ENCODE data around the gene FAM135A. TPM values are rescaled to one million over a fixed set of nuclear protein-coding genes. Genes with fewer than 3 reads are reported as not detected.
"Not testable (repeated sequence)": the region's sequence is repeated elsewhere in the genome, so short reads cannot be mapped to it uniquely, and the experiment has no call there.

FAM135A gene
- total and polyA plus RNA-seq, 2 donors (not counting 1 experiment from before 2014, with no cell fraction given): 3.9 to 30.6 TPM

DNA sequence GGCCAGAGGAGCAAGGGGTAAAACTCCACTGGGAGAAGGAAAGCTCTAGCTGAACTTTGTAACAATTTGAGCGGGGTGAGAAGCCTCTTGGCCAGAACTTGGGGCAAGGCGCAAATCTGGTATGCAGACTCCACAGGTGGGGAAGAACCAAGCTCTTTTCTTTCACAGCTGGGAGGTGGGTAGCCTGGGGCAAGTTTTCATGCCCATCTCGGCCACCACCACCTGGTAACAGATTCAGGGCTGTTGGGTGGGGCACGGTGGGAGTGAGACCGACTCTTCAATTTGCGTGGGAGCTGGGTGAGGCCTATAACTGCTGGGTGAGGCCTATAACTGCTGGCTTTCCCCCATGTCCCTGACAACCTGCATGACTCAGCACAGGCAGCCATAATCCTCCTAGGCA is 190.9 kb downstream of the FAM135A start:
- Histone ChIP-seq H4K20me1 (ENCODE audit: control insufficient read depth, insufficient read depth, low read length, poor library complexity, severe bottlenecking) (no peaks in the 10 kb centered on the region), H3K4me2 (replicated peaks; ENCODE audit: low read depth, low read length, poor library complexity, severe bottlenecking) (no peak overlapping the region), H3K79me2 (ENCODE audit: control insufficient read depth, insufficient read depth, low read length) (no peaks in the 10 kb centered on the region), H3K36me3 (replicated peaks in 1 of 2; ENCODE audit: control extremely low read depth in 1 of 2, control insufficient read depth in 1 of 2, extremely low read depth in 1 of 2, insufficient read depth in 2 of 2, low read length in 1 of 2) (no peaks in the 10 kb centered on the region), H3K27ac (ENCODE audit: low read length in 2 of 2) (no peak overlapping the region), H3K9ac (ENCODE audit: low read length) (no peak overlapping the region), H3K4me1 (ENCODE audit: control insufficient read depth in 2 of 2, insufficient read depth in 2 of 2, low read length in 2 of 2) (no peaks in the 10 kb centered on the region), H3K27me3 (replicated peaks in 1 of 4; ENCODE audit: control extremely low read depth in 1 of 4, control insufficient read depth in 3 of 4, insufficient read depth in 4 of 4, low read length in 3 of 4) (peaks cover 0 to 6% (median 0%) of the 10 kb centered on the region in 4 experiments), H3K9me3 (ENCODE audit: control extremely low read depth in 1 of 3, control insufficient read depth in 2 of 3, insufficient read depth in 1 of 3, low read length in 2 of 3) (peaks cover 0 to 17% (median 4%) of the 10 kb centered on the region in 3 donors), H2AFZ (ENCODE audit: insufficient read depth, low read depth, low read length, poor library complexity, severe bottlenecking) (no peak overlapping the region), H3K4me3 (ENCODE audit: control extremely low read depth in 1 of 5, extremely low read depth in 1 of 5, insufficient read depth in 1 of 5, low read depth in 2 of 5, low read length in 4 of 5) (no peak overlapping the region)
- no peaks in the 10 kb centered on the region for H3K4me1 Mint-ChIP-seq
- peaks cover 11% of the 10 kb centered on the region for H3K27me3 Mint-ChIP-seq
- H3K27ac Mint-ChIP-seq: no peak overlapping the region
- ATAC-seq (ENCODE audit: low read depth) (no peak), DNase-seq (no peak)
- intact Hi-C loops (cut with micrococcal nuclease): no loop called here
- TF ChIP-seq EZH2 (IDR thresholded peaks at IDR 0.05; ENCODE audit: borderline replicate concordance, insufficient read depth, low read depth, low read length, poor library complexity, severe bottlenecking): no peak
- TF ChIP-seq, protein P1, sequence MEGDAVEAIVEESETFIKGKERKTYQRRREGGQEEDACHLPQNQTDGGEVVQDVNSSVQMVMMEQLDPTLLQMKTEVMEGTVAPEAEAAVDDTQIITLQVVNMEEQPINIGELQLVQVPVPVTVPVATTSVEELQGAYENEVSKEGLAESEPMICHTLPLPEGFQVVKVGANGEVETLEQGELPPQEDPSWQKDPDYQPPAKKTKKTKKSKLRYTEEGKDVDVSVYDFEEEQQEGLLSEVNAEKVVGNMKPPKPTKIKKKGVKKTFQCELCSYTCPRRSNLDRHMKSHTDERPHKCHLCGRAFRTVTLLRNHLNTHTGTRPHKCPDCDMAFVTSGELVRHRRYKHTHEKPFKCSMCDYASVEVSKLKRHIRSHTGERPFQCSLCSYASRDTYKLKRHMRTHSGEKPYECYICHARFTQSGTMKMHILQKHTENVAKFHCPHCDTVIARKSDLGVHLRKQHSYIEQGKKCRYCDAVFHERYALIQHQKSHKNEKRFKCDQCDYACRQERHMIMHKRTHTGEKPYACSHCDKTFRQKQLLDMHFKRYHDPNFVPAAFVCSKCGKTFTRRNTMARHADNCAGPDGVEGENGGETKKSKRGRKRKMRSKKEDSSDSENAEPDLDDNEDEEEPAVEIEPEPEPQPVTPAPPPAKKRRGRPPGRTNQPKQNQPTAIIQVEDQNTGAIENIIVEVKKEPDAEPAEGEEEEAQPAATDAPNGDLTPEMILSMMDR (IDR thresholded peaks at IDR 0.05): no peak
- H3K4me3 Mint-ChIP-seq: no peak overlapping the region
- ChIA-PET CTCF (no interaction called here), POLR2A (no interaction called here)
- H3K9me3 Mint-ChIP-seq (ENCODE audit: insufficient read depth): peaks cover 3% of the 10 kb centered on the region
- 98% methylated on average over 5 of the region's 6 CpGs for WGBS (ENCODE audit: insufficient coverage)

DNA sequence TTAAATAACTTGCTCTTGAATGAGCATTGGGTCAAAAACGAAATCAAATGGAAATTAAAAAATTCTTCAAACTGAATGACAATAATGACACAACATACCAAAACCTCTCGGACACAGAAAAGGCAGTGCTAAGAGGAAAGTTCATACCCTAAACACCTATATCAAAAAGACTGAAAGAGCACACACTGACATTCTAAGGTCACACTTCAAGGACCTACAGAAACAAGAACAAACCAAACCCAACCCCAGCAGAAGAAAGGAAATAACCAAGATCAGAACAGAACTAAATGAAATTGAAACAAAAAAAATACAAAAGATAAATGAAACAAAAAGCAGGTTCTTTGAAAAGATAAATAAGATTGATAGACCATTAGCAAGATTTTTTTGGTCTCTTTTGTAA is 194.1 kb downstream of the FAM135A start:
- CTCF ChIA-PET; H3K4me2 ChIP-seq (replicated peaks; ENCODE audit: low read depth, low read length, poor library complexity, severe bottlenecking); H3K4me1 Mint-ChIP-seq; DNase-seq; H3K4me3 ChIP-seq (ENCODE audit: control extremely low read depth in 1 of 5, extremely low read depth in 1 of 5, insufficient read depth in 1 of 5, low read depth in 2 of 5, low read length in 4 of 5); H3K27ac Mint-ChIP-seq; H3K9me3 Mint-ChIP-seq (ENCODE audit: insufficient read depth); H3K4me3 Mint-ChIP-seq; H4K20me1 ChIP-seq (ENCODE audit: control insufficient read depth, insufficient read depth, low read length, poor library complexity, severe bottlenecking); H3K79me2 ChIP-seq (ENCODE audit: control insufficient read depth, insufficient read depth, low read length); intact Hi-C loops (cut with micrococcal nuclease); H2AFZ ChIP-seq (ENCODE audit: insufficient read depth, low read depth, low read length, poor library complexity, severe bottlenecking); H3K4me1 ChIP-seq (ENCODE audit: control insufficient read depth in 2 of 2, insufficient read depth in 2 of 2, low read length in 2 of 2); H3K36me3 ChIP-seq (replicated peaks in 1 of 2; ENCODE audit: control extremely low read depth in 1 of 2, control insufficient read depth in 1 of 2, extremely low read depth in 1 of 2, insufficient read depth in 2 of 2, low read length in 1 of 2); H3K27ac ChIP-seq (ENCODE audit: low read length in 2 of 2); H3K9ac ChIP-seq (ENCODE audit: low read length); H3K27me3 ChIP-seq (replicated peaks in 1 of 4; ENCODE audit: control extremely low read depth in 1 of 4, control insufficient read depth in 3 of 4, insufficient read depth in 4 of 4, low read length in 3 of 4); POLR2A ChIA-PET; ATAC-seq (ENCODE audit: low read depth): not testable (repeated sequence)
- H3K9me3 ChIP-seq (ENCODE audit: control extremely low read depth in 1 of 3, control insufficient read depth in 2 of 3, insufficient read depth in 1 of 3, low read length in 2 of 3): peaks cover 0 to 17% (median 4%) of the 10 kb centered on the region in 3 donors
- WGBS (ENCODE audit: insufficient coverage): no CpG with 5 or more reads among the region's 2 CpGs
- peaks cover 14% of the 10 kb centered on the region for H3K27me3 Mint-ChIP-seq

DNA sequence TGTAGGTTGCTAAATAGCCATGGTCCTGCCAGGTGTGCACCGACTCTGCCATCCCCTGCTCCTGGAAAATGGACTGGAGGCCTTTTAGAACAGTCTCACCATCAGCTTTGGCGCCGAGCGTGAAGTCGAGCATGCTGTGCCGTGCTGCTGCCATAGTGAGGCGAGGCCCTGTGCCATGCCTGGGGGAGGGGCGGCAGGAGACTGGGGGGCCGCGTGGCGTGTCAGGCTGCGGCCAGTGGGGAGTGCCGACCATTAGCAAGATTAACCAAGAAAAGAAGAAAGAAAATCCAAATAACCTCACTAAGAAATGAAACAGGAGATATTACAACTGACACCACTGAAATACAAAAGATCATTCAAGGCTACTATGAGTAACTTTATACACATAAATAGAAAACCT is 195.9 kb downstream of the FAM135A start:
- POLR2A ChIA-PET; ATAC-seq (ENCODE audit: low read depth); H3K4me1 Mint-ChIP-seq; H3K4me3 ChIP-seq (ENCODE audit: control extremely low read depth in 1 of 5, extremely low read depth in 1 of 5, insufficient read depth in 1 of 5, low read depth in 2 of 5, low read length in 4 of 5); H3K27ac ChIP-seq (ENCODE audit: low read length in 2 of 2); H3K9me3 Mint-ChIP-seq (ENCODE audit: insufficient read depth); CTCF ChIA-PET; H3K4me3 Mint-ChIP-seq; intact Hi-C loops (cut with micrococcal nuclease); H3K27me3 ChIP-seq (replicated peaks in 1 of 4; ENCODE audit: control extremely low read depth in 1 of 4, control insufficient read depth in 3 of 4, insufficient read depth in 4 of 4, low read length in 3 of 4); H2AFZ ChIP-seq (ENCODE audit: insufficient read depth, low read depth, low read length, poor library complexity, severe bottlenecking); DNase-seq; H4K20me1 ChIP-seq (ENCODE audit: control insufficient read depth, insufficient read depth, low read length, poor library complexity, severe bottlenecking); H3K36me3 ChIP-seq (replicated peaks in 1 of 2; ENCODE audit: control extremely low read depth in 1 of 2, control insufficient read depth in 1 of 2, extremely low read depth in 1 of 2, insufficient read depth in 2 of 2, low read length in 1 of 2); H3K4me1 ChIP-seq (ENCODE audit: control insufficient read depth in 2 of 2, insufficient read depth in 2 of 2, low read length in 2 of 2); H3K79me2 ChIP-seq (ENCODE audit: control insufficient read depth, insufficient read depth, low read length); H3K9ac ChIP-seq (ENCODE audit: low read length); H3K27ac Mint-ChIP-seq; H3K4me2 ChIP-seq (replicated peaks; ENCODE audit: low read depth, low read length, poor library complexity, severe bottlenecking): not testable (repeated sequence)
- H3K27me3 Mint-ChIP-seq: peaks cover 14% of the 10 kb centered on the region
- peaks cover 0 to 11% (median 4%) of the 10 kb centered on the region in 3 donors for H3K9me3 ChIP-seq (ENCODE audit: control extremely low read depth in 1 of 3, control insufficient read depth in 2 of 3, insufficient read depth in 1 of 3, low read length in 2 of 3)
- 95% methylated on average over 8 of the region's 13 CpGs for WGBS (ENCODE audit: insufficient coverage)

Measured in B cell (primary cell).